GM12878 (cell line): ENCODE data around the gene NRP2.

ENCODE experiments used
- FOXK2 ChIP-seq: fragments of 450-650 bp; IDR thresholded peaks from 2 replicates; pipeline ENCODE4 v1.6.1; 2017; ENCODE audit warnings: mild to moderate bottlenecking, moderate library complexity
- JUND ChIP-seq: IDR thresholded peaks from 2 replicates; pipeline ENCODE4 v1.6.1; 2012; ENCODE audit warnings: low read depth, mild to moderate bottlenecking, low read length, improper control_type of control experiment, moderate library complexity
- NR2C1 ChIP-seq: fragments of 450-650 bp; IDR thresholded peaks from 2 replicates; pipeline ENCODE4 v1.6.1; 2017; ENCODE audit warnings: antibody characterized with exemption, mild to moderate bottlenecking, moderate library complexity
- SUPT20H ChIP-seq: IDR thresholded peaks from 2 replicates; pipeline ENCODE4 v1.6.1; 2011; ENCODE audit warnings: low read depth, mild to moderate bottlenecking, low read length, moderate library complexity, borderline replicate concordance; ENCODE audit not compliant: control insufficient read depth
- TF ChIP-seq, protein P1 (sequence below): fragments of 450-650 bp; IDR thresholded peaks from 2 replicates; pipeline ENCODE4 v1.6.1; 2017; ENCODE audit warnings: mild to moderate bottlenecking

DNA sequence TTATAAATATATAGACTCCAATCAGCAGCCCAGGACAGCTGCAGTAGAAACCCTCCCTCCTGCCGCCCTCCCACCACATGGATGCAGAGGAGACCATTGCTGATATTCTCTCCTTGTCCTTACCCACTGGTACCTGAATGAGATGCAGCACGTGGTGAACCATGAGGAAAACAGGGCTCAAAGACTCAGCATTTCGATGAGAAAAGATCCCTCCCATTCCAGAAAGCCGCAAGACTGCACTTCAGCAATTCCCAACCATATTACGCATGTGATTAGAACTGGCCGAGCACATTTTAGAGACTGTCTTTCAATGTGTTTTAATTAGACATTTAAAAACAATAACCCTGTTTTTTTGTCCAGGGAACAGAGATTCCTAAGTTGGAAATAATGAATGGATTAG, 125.5 kb downstream of the NRP2 start:
- no peak for TF ChIP-seq JUND
- TF ChIP-seq, protein P1, sequence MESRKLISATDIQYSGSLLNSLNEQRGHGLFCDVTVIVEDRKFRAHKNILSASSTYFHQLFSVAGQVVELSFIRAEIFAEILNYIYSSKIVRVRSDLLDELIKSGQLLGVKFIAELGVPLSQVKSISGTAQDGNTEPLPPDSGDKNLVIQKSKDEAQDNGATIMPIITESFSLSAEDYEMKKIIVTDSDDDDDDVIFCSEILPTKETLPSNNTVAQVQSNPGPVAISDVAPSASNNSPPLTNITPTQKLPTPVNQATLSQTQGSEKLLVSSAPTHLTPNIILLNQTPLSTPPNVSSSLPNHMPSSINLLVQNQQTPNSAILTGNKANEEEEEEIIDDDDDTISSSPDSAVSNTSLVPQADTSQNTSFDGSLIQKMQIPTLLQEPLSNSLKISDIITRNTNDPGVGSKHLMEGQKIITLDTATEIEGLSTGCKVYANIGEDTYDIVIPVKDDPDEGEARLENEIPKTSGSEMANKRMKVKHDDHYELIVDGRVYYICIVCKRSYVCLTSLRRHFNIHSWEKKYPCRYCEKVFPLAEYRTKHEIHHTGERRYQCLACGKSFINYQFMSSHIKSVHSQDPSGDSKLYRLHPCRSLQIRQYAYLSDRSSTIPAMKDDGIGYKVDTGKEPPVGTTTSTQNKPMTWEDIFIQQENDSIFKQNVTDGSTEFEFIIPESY, result no peak
- no peak for TF ChIP-seq NR2C1
- no peak for TF ChIP-seq SUPT20H
- TF ChIP-seq FOXK2, result no peak
